ENCODE results near the gene CATSPER1. TPM values are rescaled to one million over a fixed set of nuclear protein-coding genes. Genes with fewer than 3 reads are reported as not detected.

Gene CATSPER1
- total RNA-seq, 1 donor from 2014 or later, result not detected

DNA sequence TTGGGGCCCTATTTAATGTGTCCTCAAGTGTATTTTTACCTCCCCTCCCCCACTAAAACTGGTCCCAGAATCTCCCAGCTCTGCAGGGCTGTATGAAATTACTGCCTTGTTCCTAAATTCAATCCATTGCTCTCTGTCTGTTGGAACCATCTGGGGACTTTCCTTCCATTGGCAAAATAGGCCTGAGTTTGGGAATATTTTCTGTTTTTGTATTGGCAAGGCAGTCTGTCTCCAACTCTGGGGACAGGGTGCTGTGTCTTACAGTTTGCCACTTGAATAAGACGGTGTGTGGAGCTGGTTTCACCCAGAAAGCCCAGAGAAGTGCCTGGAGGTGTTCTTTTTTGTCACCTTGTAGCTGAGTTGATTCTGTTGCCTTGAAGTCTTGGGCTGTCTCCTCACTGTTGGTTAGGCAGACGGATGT is 45.1 kb upstream of the CATSPER1 start:
- DNase-seq (ENCODE audit: low spot score), result no peak
- peaks cover 48% of the 10 kb centered on the region for H3K36me3 Mint-ChIP-seq (ENCODE audit: low read depth, unreplicated experiment)
- H3K4me3 Mint-ChIP-seq (ENCODE audit: unreplicated experiment), result peak overlapping the region; percentile 94
- no peaks in the 10 kb centered on the region for H3K9me3 Mint-ChIP-seq (ENCODE audit: unreplicated experiment)
- peaks cover 13% of the 10 kb centered on the region for H3K27me3 Mint-ChIP-seq (ENCODE audit: unreplicated experiment)
- TF ChIP-seq, protein P1, sequence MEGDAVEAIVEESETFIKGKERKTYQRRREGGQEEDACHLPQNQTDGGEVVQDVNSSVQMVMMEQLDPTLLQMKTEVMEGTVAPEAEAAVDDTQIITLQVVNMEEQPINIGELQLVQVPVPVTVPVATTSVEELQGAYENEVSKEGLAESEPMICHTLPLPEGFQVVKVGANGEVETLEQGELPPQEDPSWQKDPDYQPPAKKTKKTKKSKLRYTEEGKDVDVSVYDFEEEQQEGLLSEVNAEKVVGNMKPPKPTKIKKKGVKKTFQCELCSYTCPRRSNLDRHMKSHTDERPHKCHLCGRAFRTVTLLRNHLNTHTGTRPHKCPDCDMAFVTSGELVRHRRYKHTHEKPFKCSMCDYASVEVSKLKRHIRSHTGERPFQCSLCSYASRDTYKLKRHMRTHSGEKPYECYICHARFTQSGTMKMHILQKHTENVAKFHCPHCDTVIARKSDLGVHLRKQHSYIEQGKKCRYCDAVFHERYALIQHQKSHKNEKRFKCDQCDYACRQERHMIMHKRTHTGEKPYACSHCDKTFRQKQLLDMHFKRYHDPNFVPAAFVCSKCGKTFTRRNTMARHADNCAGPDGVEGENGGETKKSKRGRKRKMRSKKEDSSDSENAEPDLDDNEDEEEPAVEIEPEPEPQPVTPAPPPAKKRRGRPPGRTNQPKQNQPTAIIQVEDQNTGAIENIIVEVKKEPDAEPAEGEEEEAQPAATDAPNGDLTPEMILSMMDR (IDR thresholded peaks at IDR 0.05; ENCODE audit: unreplicated experiment), result no peak
- peaks cover 35% of the 10 kb centered on the region for H3K4me1 Mint-ChIP-seq (ENCODE audit: unreplicated experiment)
- H3K27ac Mint-ChIP-seq (ENCODE audit: unreplicated experiment), result peak overlapping the region; percentile 61

DNA sequence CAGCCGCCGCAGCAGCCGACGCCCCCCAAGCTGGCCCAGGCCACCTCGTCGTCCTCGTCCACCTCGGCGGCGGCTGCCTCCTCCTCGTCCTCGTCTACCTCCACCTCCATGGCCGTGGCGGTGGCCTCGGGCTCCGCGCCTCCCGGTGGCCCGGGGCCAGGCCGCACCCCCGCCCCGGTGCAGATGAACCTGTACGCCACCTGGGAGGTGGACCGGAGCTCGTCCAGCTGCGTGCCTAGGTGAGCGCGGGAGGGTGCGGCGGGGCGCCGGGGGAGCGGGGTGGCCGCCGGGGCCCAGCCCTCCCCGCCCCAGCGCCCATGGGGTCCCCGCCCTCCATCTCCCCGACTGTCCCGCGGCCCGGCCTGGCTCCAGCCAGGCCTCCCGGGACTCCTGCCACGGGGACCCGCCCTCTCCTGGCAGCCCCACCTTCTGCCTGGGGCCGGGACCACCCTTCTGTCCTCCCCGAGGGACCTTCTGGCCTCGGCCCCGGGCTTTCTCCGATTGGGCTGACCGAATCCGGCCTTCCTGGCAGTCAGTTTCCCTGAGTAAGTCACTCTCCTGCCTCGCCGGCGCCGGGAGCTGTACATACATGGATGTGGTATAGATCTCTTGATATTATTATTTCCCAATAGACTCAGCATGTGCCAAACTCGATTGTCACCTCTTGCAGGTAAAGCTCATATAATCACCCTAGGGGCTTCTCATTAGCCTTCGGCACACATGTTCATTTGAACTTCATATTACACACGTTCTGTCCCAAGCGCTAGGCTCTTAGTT is 44.5 kb upstream of the CATSPER1 start:
- DNase-seq (ENCODE audit: low spot score), result peak; percentile 47
- no peaks in the 10 kb centered on the region for H3K9me3 Mint-ChIP-seq (ENCODE audit: unreplicated experiment)
- H3K27ac Mint-ChIP-seq (ENCODE audit: unreplicated experiment), result peak overlapping the region; percentile 61
- peaks cover 52% of the 10 kb centered on the region for H3K36me3 Mint-ChIP-seq (ENCODE audit: low read depth, unreplicated experiment)
- H3K4me1 Mint-ChIP-seq (ENCODE audit: unreplicated experiment), result peaks cover 35% of the 10 kb centered on the region
- TF ChIP-seq, protein P1 (IDR thresholded peaks at IDR 0.05; ENCODE audit: unreplicated experiment), result no peak
- peaks cover 13% of the 10 kb centered on the region for H3K27me3 Mint-ChIP-seq (ENCODE audit: unreplicated experiment)
- H3K4me3 Mint-ChIP-seq (ENCODE audit: unreplicated experiment), result peak overlapping the region; percentile 94

DNA sequence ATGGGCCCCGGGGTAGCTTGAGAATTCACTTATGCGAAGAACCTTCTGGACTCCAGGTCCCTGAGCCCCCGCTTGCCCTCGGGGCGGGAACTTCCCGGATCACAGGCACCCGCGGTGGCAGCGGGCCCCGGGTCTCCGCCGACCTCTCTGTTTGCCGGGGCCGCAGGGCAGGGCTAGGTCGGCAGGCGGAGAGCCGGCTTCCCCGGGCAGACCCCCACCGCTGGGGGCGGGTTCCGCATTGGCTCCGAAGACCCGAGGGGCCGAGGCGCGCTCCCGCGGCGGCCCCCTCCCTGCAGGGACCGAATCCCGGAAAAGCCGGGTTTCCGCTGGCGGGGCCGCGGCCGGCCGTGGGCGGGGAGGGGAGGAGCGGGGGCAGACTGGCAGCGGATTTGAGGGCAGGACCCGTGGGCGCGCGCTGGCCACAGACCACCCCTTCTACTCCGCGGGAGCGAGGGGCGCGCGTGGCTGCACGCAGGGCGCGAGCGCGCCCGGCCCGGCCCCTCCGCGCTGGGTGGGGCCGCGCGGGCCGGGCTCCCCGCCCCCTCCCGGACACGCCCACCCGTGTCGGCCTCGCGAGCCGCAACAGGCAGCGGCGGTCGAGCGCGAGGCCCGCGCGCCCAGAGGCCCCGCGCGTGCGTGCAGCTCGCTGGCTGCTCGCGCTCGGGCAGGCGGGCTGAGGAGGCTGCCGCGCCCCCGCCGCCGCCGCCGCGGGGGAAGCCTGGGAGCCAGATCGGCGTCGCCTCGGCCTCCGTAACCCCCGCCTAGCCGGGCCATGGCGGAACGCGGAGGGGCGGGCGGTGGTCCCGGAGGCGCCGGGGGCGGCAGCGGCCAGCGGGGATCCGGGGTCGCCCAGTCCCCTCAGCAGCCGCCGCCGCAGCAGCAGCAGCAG is 43.7 kb upstream of the CATSPER1 start, which contains the start of gene PACS1:
Gene PACS1, plus strand, starts transcription at position 558 of the 889 bp plus-strand sequence. Its CDS starts 215 bp downstream, at position 773.
- H3K27me3 Mint-ChIP-seq (ENCODE audit: unreplicated experiment), result peaks cover 13% of the 10 kb centered on the region
- H3K9me3 Mint-ChIP-seq (ENCODE audit: unreplicated experiment), result no peaks in the 10 kb centered on the region
- peak within 1 kb of the TSS; percentile 94 for H3K4me3 Mint-ChIP-seq (ENCODE audit: unreplicated experiment)
- peak; percentile 92 for DNase-seq (ENCODE audit: low spot score)
- peaks cover 57% of the 10 kb centered on the region for H3K36me3 Mint-ChIP-seq (ENCODE audit: low read depth, unreplicated experiment)
- peak within 1 kb of the TSS; percentile 96 for H3K27ac Mint-ChIP-seq (ENCODE audit: unreplicated experiment)
- peaks cover 35% of the 10 kb centered on the region for H3K4me1 Mint-ChIP-seq (ENCODE audit: unreplicated experiment)
- TF ChIP-seq, protein P1 (IDR thresholded peaks at IDR 0.05; ENCODE audit: unreplicated experiment), result no peak

DNA sequence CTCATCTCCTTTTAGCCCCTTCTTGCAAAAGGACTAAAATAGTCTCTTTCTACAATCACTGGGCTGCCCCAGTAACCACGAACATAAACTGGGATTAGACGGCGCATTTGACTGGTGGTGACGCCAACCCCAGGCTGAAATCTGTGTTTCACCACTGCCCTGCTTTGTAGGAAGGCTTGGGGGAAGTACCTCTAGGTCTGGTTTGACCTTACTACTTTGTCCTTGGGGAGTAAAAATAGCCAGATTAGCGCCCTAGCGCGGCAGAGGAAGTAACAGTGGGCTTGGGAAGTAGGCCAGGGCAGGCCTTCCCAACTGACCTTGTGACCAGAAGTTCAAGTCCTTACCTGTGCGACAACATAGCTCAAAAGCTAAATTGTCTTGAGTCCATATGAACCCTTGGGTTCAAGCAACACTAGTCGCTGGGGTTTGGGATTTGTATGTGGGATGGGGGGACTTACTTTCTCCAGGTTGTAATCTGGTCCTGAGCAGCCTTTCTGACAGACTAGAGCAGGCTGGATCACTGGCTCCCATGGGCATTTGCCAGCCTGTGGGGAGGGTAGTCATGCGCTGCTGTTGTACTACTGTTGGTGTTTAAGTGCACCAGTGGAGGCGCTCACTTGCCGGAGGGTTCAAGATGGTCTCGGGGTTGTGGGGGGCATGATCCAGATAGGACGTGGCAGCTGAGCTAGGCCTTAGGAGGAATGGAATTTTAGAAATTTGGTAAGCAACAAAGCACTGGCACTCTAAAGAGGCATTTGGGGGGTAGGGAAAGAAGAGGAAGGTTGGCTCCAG is 42.8 kb upstream of the CATSPER1 start:
- no peaks in the 10 kb centered on the region for H3K9me3 Mint-ChIP-seq (ENCODE audit: unreplicated experiment)
- no peak for DNase-seq (ENCODE audit: low spot score)
- TF ChIP-seq, protein P1 (IDR thresholded peaks at IDR 0.05; ENCODE audit: unreplicated experiment), result no peak
- peaks cover 34% of the 10 kb centered on the region for H3K4me1 Mint-ChIP-seq (ENCODE audit: unreplicated experiment)
- H3K36me3 Mint-ChIP-seq (ENCODE audit: low read depth, unreplicated experiment), result peaks cover 59% of the 10 kb centered on the region
- peak overlapping the region; percentile 92 for H3K4me3 Mint-ChIP-seq (ENCODE audit: unreplicated experiment)
- H3K27ac Mint-ChIP-seq (ENCODE audit: unreplicated experiment), result peak overlapping the region; percentile 96
- peaks cover 13% of the 10 kb centered on the region for H3K27me3 Mint-ChIP-seq (ENCODE audit: unreplicated experiment)
